ENCODE measurements around the gene UCHL3. TPM values are rescaled to one million over a fixed set of nuclear protein-coding genes. Genes with fewer than 3 reads are reported as not detected.

UCHL3 gene
- total and polyA plus RNA-seq, 2 of the 8 experiments (the other 6 are each of a cell fraction or from before 2014, with no cell fraction given): 33.0 to 61.1 TPM

DNA sequence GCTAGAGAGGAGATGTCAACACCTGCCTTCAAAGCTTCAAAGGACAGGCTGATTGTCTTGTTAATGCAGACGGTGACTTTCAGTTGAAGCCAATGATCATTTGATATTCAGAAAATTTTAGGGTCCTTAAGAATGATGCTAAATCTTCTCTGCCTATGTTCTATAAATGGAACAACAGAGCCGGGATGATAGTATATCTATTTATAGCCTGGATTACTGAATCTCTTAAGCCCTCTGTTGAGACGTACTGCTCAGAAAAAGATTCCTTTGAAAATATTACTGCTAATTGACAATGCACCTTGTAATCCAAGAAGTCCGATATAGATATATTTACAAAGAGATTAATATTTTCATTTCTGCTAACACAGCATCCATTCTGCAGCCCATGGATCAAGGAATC is 50.8 kb downstream of the UCHL3 start:
- CTCF ChIA-PET (ENCODE audit: partially characterized antibody): interaction anchor here (0.6 kb wide), 1 partner anchor 145 kb away, joined by 3 read pairs; no protein-coding TSS in a partner anchor

More for the DNA sequence above, 50.8 kb downstream of the UCHL3 start:
- FAIRE-seq: no peak
- no peaks in the 10 kb centered on the region for H3K79me2 ChIP-seq (ENCODE audit: control insufficient read depth in 1 of 2, insufficient read depth in 2 of 2, low read length in 2 of 2)
- no peak overlapping the region for H3K23ac ChIP-seq (ENCODE audit: insufficient read length)
- H3K9ac ChIP-seq (replicated peaks in 1 of 4; ENCODE audit: extremely low read depth in 1 of 4, low read depth in 3 of 4, low read length in 3 of 4): no peak overlapping the region
- no peak overlapping the region for H3K4me2 ChIP-seq (ENCODE audit: insufficient read depth in 1 of 2, low read depth in 2 of 2, low read length in 2 of 2)
- H3K4me3 ChIP-seq (ENCODE audit: extremely low read depth in 1 of 4, insufficient read depth in 2 of 4, low read depth in 3 of 4, low read length in 4 of 4): no peak overlapping the region
- H4K5ac ChIP-seq (ENCODE audit: insufficient read length, low read depth, low read length): no peak overlapping the region
- H3K18ac ChIP-seq (ENCODE audit: extremely low read depth, low read length): no peak overlapping the region
- no peak overlapping the region for H4K8ac ChIP-seq (ENCODE audit: extremely low read depth, insufficient read depth, low read length)
- no peak for TF ChIP-seq TEAD4 (IDR thresholded peaks at IDR 0.05; ENCODE audit: low read depth, low read length)
- no peaks in the 10 kb centered on the region for H3K4me1 ChIP-seq (replicated peaks in 1 of 4; ENCODE audit: control insufficient read depth in 3 of 4, insufficient read depth in 4 of 4, low read length in 3 of 4)
- no peak overlapping the region for H3K27ac ChIP-seq (ENCODE audit: low read depth, low read length)
- H4K20me1 ChIP-seq (replicated peaks in 1 of 2; ENCODE audit: control insufficient read depth in 1 of 2, insufficient read depth in 2 of 2, low read length in 2 of 2): no peaks in the 10 kb centered on the region
- no peak overlapping the region for H3K56ac ChIP-seq (replicated peaks; ENCODE audit: insufficient read length, low read depth, low read length)
- H2BK20ac ChIP-seq (ENCODE audit: low read length): no peak overlapping the region
- no peak overlapping the region for H2BK15ac ChIP-seq (ENCODE audit: low read length)
- DNase-seq (ENCODE audit: low read depth in 1 of 2, low spot score in 2 of 2): no peak
- WGBS, 2 experiments (ENCODE audit: extremely low coverage in 1 of 2, insufficient coverage in 1 of 2, insufficient read length in 1 of 2, insufficient replicate concordance in 2 of 2, low coverage in 1 of 2, low lambda C conversion rate in 2 of 2, missing lambda C conversion rate in 1 of 2): 83% methylated on average over 4 of the region's 4 CpGs; no CpG with 5 or more reads in 1 of the 2 experiments
- no peaks in the 10 kb centered on the region for H3K79me1 ChIP-seq (ENCODE audit: low read depth, low read length)
- no peak overlapping the region for H2AK5ac ChIP-seq (ENCODE audit: low read depth, low read length)
- POLR2A ChIA-PET (ENCODE audit: partially characterized antibody): no interaction called here
- H3K36me3 ChIP-seq (ENCODE audit: control insufficient read depth in 2 of 4, insufficient read depth in 4 of 4, low read length in 3 of 4): peaks cover 0 to 2% (median 0%) of the 10 kb centered on the region in 4 experiments; a peak in 2 of 8 replicates
- no peak overlapping the region for H2BK120ac ChIP-seq (replicated peaks; ENCODE audit: low read depth, low read length)
- no peak overlapping the region for H3K14ac ChIP-seq (ENCODE audit: insufficient read length)
- no peak overlapping the region for H2BK12ac ChIP-seq (ENCODE audit: low read depth, low read length)
- no peak overlapping the region for H3K4ac ChIP-seq (replicated peaks; ENCODE audit: insufficient read length, low read depth, low read length)
- no peaks in the 10 kb centered on the region for H3K9me3 ChIP-seq (ENCODE audit: insufficient read depth in 2 of 2, low read depth in 1 of 2, low read length in 1 of 2)
- H3K23me2 ChIP-seq (ENCODE audit: low read depth, low read length): no peaks in the 10 kb centered on the region
- H3K27me3 ChIP-seq (replicated peaks in 1 of 4; ENCODE audit: control insufficient read depth in 3 of 4, extremely low read depth in 1 of 4, insufficient read depth in 3 of 4, low read length in 3 of 4): no peaks in the 10 kb centered on the region
- no peak overlapping the region for H4K91ac ChIP-seq (replicated peaks; ENCODE audit: insufficient read length, low read length)
- no peak overlapping the region for H2AFZ ChIP-seq (ENCODE audit: low read length)
- no peak overlapping the region for H2BK5ac ChIP-seq (ENCODE audit: low read depth, low read length)

Measured in H1 (cell line).